Keratinocyte (primary cell): ENCODE measurements around the gene LSM6.

Experiments
- CTCF ChIP-seq, 3 experiments: IDR thresholded peaks in 1 of 3; conservative IDR thresholded peaks in 1 of 3; optimal IDR thresholded peaks in 1 of 3; 2 replicates in 2 of 3; 3 replicates in 1 of 3; pipeline versions ENCODE3 to v1.5.1; 2011; ENCODE audit warnings: low read length in 3 of 3, mild to moderate bottlenecking in 3 of 3, moderate library complexity in 2 of 3, control low read depth in 1 of 3, inconsistent platforms in 1 of 3; ENCODE audit not compliant: insufficient read depth in 2 of 3; ENCODE audit errors: extremely low read depth in 1 of 3
- EZH2 ChIP-seq: IDR thresholded peaks from one replicate; pipeline ENCODE4 v1.6.1; 2012; ENCODE audit warnings: inconsistent platforms, mild to moderate bottlenecking, low read length, moderate library complexity

DNA sequence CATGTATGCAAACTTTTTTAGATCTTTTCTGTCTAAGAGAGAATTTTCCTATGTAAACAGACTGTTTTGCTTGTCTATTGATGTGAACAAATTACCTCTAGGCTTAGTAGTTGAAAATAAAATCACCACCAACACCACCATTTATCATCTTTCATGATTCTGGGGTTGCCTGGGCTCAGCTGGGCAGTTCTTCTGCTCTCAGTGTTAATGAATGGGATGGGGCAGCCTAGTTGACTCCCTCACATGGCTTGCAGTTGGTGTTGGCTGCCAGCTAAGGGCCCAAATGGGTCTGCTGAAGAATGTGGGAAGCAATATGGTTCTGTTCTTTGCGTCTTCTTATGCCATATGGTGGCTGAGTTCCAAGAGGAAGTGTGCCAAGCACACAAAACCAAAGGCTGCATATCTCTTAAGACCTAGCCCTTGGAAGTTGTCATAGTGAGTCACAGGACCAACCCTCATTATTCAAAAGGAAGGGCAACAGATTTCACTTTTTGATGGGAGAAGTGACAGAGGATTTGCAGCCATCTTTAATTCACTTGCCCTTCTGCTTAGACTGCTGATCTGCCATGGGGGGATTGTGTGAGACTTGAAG lies 56.7 kb downstream of the LSM6 start:
- TF ChIP-seq CTCF (optimal IDR thresholded peaks at IDR 0.05 in 1 of 3, IDR thresholded peaks at IDR 0.05 in 1 of 3, conservative IDR thresholded peaks at IDR 0.05 in 1 of 3; ENCODE audit: extremely low read depth in 1 of 3, insufficient read depth in 2 of 3, low read length in 3 of 3) (no peak), EZH2 (no peak)
